SK-N-MC (cell line): ENCODE results near the gene LCE1A.

Source experiments
- DNase-seq: peaks from one replicate; pipeline ENCODE4 v3.0.0-alpha.2; 2011; ENCODE audit warnings: low read depth, low spot score
- H3K27ac ChIP-seq: fragments of 200-600 bp; sonication (generic); 2 replicates; pipeline ENCODE4 v1.5.1; 2016; ENCODE audit warnings: mixed run types
- H3K36me3 ChIP-seq: fragments of 200-600 bp; sonication (generic); 2 replicates; pipeline ENCODE4 v1.6.1; 2017; ENCODE audit warnings: antibody characterized with exemption, low read length, mixed read lengths; ENCODE audit not compliant: insufficient read depth
- H3K4me3 ChIP-seq: fragments of 200-600 bp; sonication (generic); 2 replicates; pipeline ENCODE4 v1.5.1; 2016
- H3K9ac ChIP-seq: fragments of 200-600 bp; sonication (generic); 2 replicates; pipeline ENCODE4 v1.8.0; 2017; ENCODE audit warnings: mixed run types, mixed read lengths; ENCODE audit not compliant: insufficient read length
- H3K9me3 ChIP-seq: fragments of 200-600 bp; sonication (generic); 2 replicates; pipeline ENCODE4 v1.6.1; 2017; ENCODE audit warnings: low read depth, mild to moderate bottlenecking, antibody characterized with exemption, low read length, moderate library complexity, mixed read lengths
- EZH2 ChIP-seq: fragments of 200-600 bp; sonication (generic); IDR thresholded peaks from one replicate; pipeline ENCODE4 v1.6.1; 2017; ENCODE audit warnings: antibody characterized with exemption
- FOXP2 ChIP-seq: optimal IDR thresholded peaks from 2 replicates; pipeline ENCODE3; 2011; ENCODE audit warnings: mild to moderate bottlenecking, moderate library complexity; ENCODE audit not compliant: insufficient read depth; ENCODE audit errors: extremely low read length, control extremely low read depth
- POLR2AphosphoS5 ChIP-seq: IDR thresholded peaks from 2 replicates; pipeline ENCODE4 v1.6.1; 2012; ENCODE audit warnings: mild to moderate bottlenecking, low read depth, low read length, borderline replicate concordance

The LCE1A gene

GRCh38 chr1:152861374-152861773, 34.1 kb downstream of the LCE1A start:
- no peak overlapping the region for H3K4me3 ChIP-seq
- no peaks in the 10 kb centered on the region for H3K36me3 ChIP-seq
- no peak for TF ChIP-seq POLR2AphosphoS5
- no peak for TF ChIP-seq FOXP2
- TF ChIP-seq EZH2 = no peak
- no peak overlapping the region for H3K9ac ChIP-seq
- no peak for DNase-seq
- no peaks in the 10 kb centered on the region for H3K9me3 ChIP-seq
- H3K27ac ChIP-seq = no peak overlapping the region

- no peaks in the 10 kb centered on the region for H3K9me3 ChIP-seq
- no peak overlapping the region for H3K9ac ChIP-seq
- TF ChIP-seq EZH2 = no peak
- no peak for TF ChIP-seq FOXP2
- no peak for TF ChIP-seq POLR2AphosphoS5
- no peak overlapping the region for H3K27ac ChIP-seq
- no peak overlapping the region for H3K4me3 ChIP-seq
- DNase-seq = no peak
- no peaks in the 10 kb centered on the region for H3K36me3 ChIP-seq
Measured at GRCh38 chr1:152864443-152864842, 37.2 kb downstream of the LCE1A start.

- Histone ChIP-seq H3K27ac (no peak overlapping the region), H3K9me3 (no peaks in the 10 kb centered on the region), H3K36me3 (no peaks in the 10 kb centered on the region), H3K4me3 (no peak overlapping the region), H3K9ac (no peak overlapping the region)
- DNase-seq = no peak
- no peak for TF ChIP-seq POLR2AphosphoS5
- no peak for TF ChIP-seq FOXP2
- no peak for TF ChIP-seq EZH2
Measured at GRCh38 chr1:152866321-152866720, 39.0 kb downstream of the LCE1A start.

GRCh38 chr1:152869808-152870419, 42.6 kb downstream of the LCE1A start:
- TF ChIP-seq EZH2 (no peak), FOXP2 (no peak), POLR2AphosphoS5 (no peak)
- Histone ChIP-seq H3K4me3 (no peak overlapping the region), H3K9me3 (no peaks in the 10 kb centered on the region), H3K27ac (no peak overlapping the region), H3K9ac (no peak overlapping the region), H3K36me3 (no peaks in the 10 kb centered on the region)
- peak; percentile 16 for DNase-seq

- H3K36me3 ChIP-seq = no peaks in the 10 kb centered on the region
- no peak overlapping the region for H3K9ac ChIP-seq
- DNase-seq = no peak
- H3K4me3 ChIP-seq = no peak overlapping the region
- no peak for TF ChIP-seq POLR2AphosphoS5
- TF ChIP-seq FOXP2 = no peak
- TF ChIP-seq EZH2 = no peak
- no peaks in the 10 kb centered on the region for H3K9me3 ChIP-seq
- no peak overlapping the region for H3K27ac ChIP-seq
Measured at GRCh38 chr1:152870831-152871730, 43.8 kb downstream of the LCE1A start.

GRCh38 chr1:152871731-152872126, 44.5 kb downstream of the LCE1A start:
- Histone ChIP-seq H3K36me3 (no peaks in the 10 kb centered on the region), H3K4me3 (no peak overlapping the region), H3K27ac (no peak overlapping the region), H3K9me3 (no peaks in the 10 kb centered on the region), H3K9ac (no peak overlapping the region)
- no peak for TF ChIP-seq POLR2AphosphoS5
- TF ChIP-seq EZH2 = no peak
- no peak for TF ChIP-seq FOXP2
- no peak for DNase-seq

GRCh38 chr1:152873495-152873894, 46.2 kb downstream of the LCE1A start:
- Histone ChIP-seq H3K9me3 (no peaks in the 10 kb centered on the region), H3K36me3 (no peaks in the 10 kb centered on the region), H3K4me3 (no peak overlapping the region), H3K9ac (no peak overlapping the region), H3K27ac (no peak overlapping the region)
- DNase-seq = no peak
- TF ChIP-seq POLR2AphosphoS5 (no peak), FOXP2 (no peak), EZH2 (no peak)

- H3K9ac ChIP-seq = no peak overlapping the region
- H3K27ac ChIP-seq = no peak overlapping the region
- H3K4me3 ChIP-seq = no peak overlapping the region
- DNase-seq = no peak
- no peaks in the 10 kb centered on the region for H3K36me3 ChIP-seq
- no peaks in the 10 kb centered on the region for H3K9me3 ChIP-seq
- TF ChIP-seq FOXP2 (no peak), POLR2AphosphoS5 (no peak), EZH2 (no peak)
Measured at GRCh38 chr1:152876827-152877226, 49.6 kb downstream of the LCE1A start.
